Measurements from ENCODE around the gene SLC15A1. TPM values are rescaled to one million over a fixed set of nuclear protein-coding genes. Genes with fewer than 3 reads are reported as not detected.

The SLC15A1 gene, protein sequence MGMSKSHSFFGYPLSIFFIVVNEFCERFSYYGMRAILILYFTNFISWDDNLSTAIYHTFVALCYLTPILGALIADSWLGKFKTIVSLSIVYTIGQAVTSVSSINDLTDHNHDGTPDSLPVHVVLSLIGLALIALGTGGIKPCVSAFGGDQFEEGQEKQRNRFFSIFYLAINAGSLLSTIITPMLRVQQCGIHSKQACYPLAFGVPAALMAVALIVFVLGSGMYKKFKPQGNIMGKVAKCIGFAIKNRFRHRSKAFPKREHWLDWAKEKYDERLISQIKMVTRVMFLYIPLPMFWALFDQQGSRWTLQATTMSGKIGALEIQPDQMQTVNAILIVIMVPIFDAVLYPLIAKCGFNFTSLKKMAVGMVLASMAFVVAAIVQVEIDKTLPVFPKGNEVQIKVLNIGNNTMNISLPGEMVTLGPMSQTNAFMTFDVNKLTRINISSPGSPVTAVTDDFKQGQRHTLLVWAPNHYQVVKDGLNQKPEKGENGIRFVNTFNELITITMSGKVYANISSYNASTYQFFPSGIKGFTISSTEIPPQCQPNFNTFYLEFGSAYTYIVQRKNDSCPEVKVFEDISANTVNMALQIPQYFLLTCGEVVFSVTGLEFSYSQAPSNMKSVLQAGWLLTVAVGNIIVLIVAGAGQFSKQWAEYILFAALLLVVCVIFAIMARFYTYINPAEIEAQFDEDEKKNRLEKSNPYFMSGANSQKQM
- polyA plus RNA-seq (2011; rRNA removed), result 0.09 and 0.19 TPM in 2 replicates
- 0.03 TPM in 1 of 2 replicates, not detected in the other for polyA plus RNA-seq (2012; cell fraction: cytosol; rRNA removed)
- polyA plus RNA-seq (2012; cell fraction: nucleus; rRNA removed), result 0.04 TPM in 1 of 2 replicates, not detected in the other
- 0.04 to 0.05 TPM in 2 of 3 replicates, not detected in the other for polyA plus RNA-seq (2017; fragmentation: RNase III; extraction: RNeasy Plus Mini Kit Qiagen cat#74134 plus additional on column Dnase treatment)
- polyA minus RNA-seq (2011; rRNA and poly(A)+ RNA removed), result not detected in 2 replicates

- Histone ChIP-seq H3K4me1 (no peaks in the 10 kb centered on the region; the same call in 2 of the 3 replicates), H3K4me2 (peak within 1 kb of the TSS; percentile 81), H3K9me3 (0 out of 3 replicates have a peak, but pooled peaks cover 6% of the 10 kb centered on the region), H3K27ac (peak within 1 kb of the TSS; percentile 17 to 72; a peak in 3 of 6 replicates), H3K4me3 (peak within 1 kb of the TSS; percentile 41)
- DNase-seq (ENCODE audit: low read depth in 1 of 2, low spot score in 1 of 2) (no peak), ATAC-seq (peak; percentile 37 to 64; a peak in 4 of 6 replicates), FAIRE-seq (no peak)
- no peak for TF ChIP-seq RARB (CRISPR knock-in tag; IDR thresholded peaks at IDR 0.05)
- WGBS (ENCODE audit: missing lambda C conversion rate), result 33% methylated on average over 7 of the region's 59 CpGs
- CTCF ChIA-PET, result no interaction called here
- POLR2A ChIA-PET, result no interaction called here
Observed at GRCh38 chr13:98752467-98753290, at the start of gene SLC15A1. Gene SLC15A1 (minus strand): TSS chr13:98752672. CDS start chr13:98752598, 74 bp downstream.

- H3K27ac ChIP-seq, result no peak overlapping the region
- H3K4me3 ChIP-seq, result no peak overlapping the region
- no peaks in the 10 kb centered on the region for H3K9me3 ChIP-seq
- CTCF ChIA-PET, result interaction anchor here (1.3 kb wide), 1 partner anchor 41 kb away, joined by 5 read pairs; no protein-coding TSS in a partner anchor
- POLR2A ChIA-PET, result no interaction called here
- H3K4me1 ChIP-seq, result no peaks in the 10 kb centered on the region
- ATAC-seq, result no peak
- WGBS (ENCODE audit: missing lambda C conversion rate), result 87% methylated on average over 10 of the region's 10 CpGs
- TF ChIP-seq BCL3 (IDR thresholded peaks at IDR 0.05), result no peak
- no peak for TF ChIP-seq USF2 (IDR thresholded peaks at IDR 0.05)
- TF ChIP-seq MAZ (IDR thresholded peaks at IDR 0.05; ENCODE audit: borderline replicate concordance, low read depth, low read length), result no peak
- H3K4me2 ChIP-seq, result no peak overlapping the region
- FAIRE-seq, result no peak
- no peak for DNase-seq (ENCODE audit: low read depth in 1 of 2, low spot score in 1 of 2)
Observed at GRCh38 chr13:98801626-98802418, 49.4 kb upstream of the SLC15A1 start.

- CTCF ChIA-PET, result interaction anchor here (0.7 kb wide), 1 partner anchor 263 kb away, joined by 3 read pairs; no protein-coding TSS in a partner anchor
- FAIRE-seq, result no peak
- Histone ChIP-seq H3K9me3 (no peaks in the 10 kb centered on the region), H3K4me1 (no peaks in the 10 kb centered on the region), H3K27ac (no peak overlapping the region), H3K4me2 (no peak overlapping the region), H3K4me3 (no peak overlapping the region)
- no peak for TF ChIP-seq BCL3 (IDR thresholded peaks at IDR 0.05)
- TF ChIP-seq MAZ (IDR thresholded peaks at IDR 0.05; ENCODE audit: borderline replicate concordance, low read depth, low read length), result no peak
- TF ChIP-seq RARB (CRISPR knock-in tag; IDR thresholded peaks at IDR 0.05), result no peak
- no peak for TF ChIP-seq EHMT2 (IDR thresholded peaks at IDR 0.05; ENCODE audit: low read depth)
- no peak for TF ChIP-seq EHF (CRISPR knock-in tag; IDR thresholded peaks at IDR 0.05)
- TF ChIP-seq SMC3 (IDR thresholded peaks at IDR 0.05), result no peak
- TF ChIP-seq CTCF (IDR thresholded peaks at IDR 0.05), result no peak
- TF ChIP-seq MYC (IDR thresholded peaks at IDR 0.05; ENCODE audit: borderline replicate concordance, low read length), result no peak
- TF ChIP-seq E2F6 (IDR thresholded peaks at IDR 0.05; ENCODE audit: borderline replicate concordance, low read depth), result no peak
- ATAC-seq, result no peak
- POLR2A ChIA-PET, result no interaction called here
- 76% methylated on average over 7 of the region's 14 CpGs for WGBS (ENCODE audit: missing lambda C conversion rate)
- DNase-seq (ENCODE audit: low read depth in 1 of 2, low spot score in 1 of 2), result no peak
Observed at GRCh38 chr13:98800078-98800477, 47.6 kb upstream of the SLC15A1 start.

All from A549 (cell line).